Body of pancreas (tissue), 4 donors: ENCODE measurements around the gene PIK3IP1.

ENCODE experiments used
- POLR2A ChIP-seq, 3 donors: fragments of 450-650 bp; IDR thresholded peaks; one replicate each; pipeline ENCODE4 v1.6.1; 2016; ENCODE audit warnings: antibody characterized with exemption in 3 of 3, mild to moderate bottlenecking in 2 of 3
- TF ChIP-seq, protein P1 (sequence below), 7 experiments: fragments of 450-650 bp in 4 of 7; fragments of 200-600 bp in 3 of 7; sonication (generic) in 3 of 7; IDR thresholded peaks; one replicate each; pipeline ENCODE4 v1.5.1; 2016 to 2019; ENCODE audit warnings: antibody characterized with exemption in 7 of 7

DNA sequence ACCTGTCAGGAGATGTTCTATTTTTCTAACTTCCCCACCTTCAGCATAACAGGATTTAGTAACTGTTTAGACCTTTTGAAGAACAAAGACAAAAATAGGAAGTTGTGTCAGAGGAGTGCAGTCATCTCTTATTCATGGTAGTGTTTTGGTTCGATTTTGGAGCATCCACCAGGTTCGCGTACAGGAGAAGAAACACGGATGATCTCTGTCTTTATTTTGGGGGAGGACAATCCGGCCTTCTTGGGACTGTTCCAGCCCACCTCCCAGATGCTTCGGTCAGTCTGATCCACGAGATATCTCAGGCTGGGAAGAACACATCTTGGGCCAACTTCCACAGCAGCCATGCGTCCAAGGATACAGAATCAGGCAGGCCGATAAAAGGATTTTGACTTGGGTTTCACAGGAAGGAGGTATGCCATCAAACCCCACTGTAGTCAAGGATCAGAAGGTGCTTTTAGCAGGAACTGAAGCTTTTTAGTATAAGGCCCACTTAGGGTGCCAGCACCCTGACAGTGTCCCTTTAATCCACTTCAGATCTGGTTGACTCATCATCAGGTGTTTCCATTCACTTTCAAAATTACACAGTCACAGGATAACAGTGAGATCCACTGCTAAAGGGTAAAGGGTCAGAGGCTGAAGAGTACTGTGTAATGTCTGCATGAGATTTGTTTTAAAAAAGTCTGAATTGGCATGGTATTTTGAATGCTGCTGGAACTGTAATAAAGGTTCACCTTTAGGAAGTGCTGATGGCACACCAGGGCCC is 37.3 kb upstream of the PIK3IP1 start:
- TF ChIP-seq, protein P1, sequence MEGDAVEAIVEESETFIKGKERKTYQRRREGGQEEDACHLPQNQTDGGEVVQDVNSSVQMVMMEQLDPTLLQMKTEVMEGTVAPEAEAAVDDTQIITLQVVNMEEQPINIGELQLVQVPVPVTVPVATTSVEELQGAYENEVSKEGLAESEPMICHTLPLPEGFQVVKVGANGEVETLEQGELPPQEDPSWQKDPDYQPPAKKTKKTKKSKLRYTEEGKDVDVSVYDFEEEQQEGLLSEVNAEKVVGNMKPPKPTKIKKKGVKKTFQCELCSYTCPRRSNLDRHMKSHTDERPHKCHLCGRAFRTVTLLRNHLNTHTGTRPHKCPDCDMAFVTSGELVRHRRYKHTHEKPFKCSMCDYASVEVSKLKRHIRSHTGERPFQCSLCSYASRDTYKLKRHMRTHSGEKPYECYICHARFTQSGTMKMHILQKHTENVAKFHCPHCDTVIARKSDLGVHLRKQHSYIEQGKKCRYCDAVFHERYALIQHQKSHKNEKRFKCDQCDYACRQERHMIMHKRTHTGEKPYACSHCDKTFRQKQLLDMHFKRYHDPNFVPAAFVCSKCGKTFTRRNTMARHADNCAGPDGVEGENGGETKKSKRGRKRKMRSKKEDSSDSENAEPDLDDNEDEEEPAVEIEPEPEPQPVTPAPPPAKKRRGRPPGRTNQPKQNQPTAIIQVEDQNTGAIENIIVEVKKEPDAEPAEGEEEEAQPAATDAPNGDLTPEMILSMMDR (IDR thresholded peaks at IDR 0.05) = no peak
- TF ChIP-seq POLR2A (IDR thresholded peaks at IDR 0.05) = no peak
